Hepatic stellate cell (primary cell): ENCODE measurements around the gene SLC22A5.

ENCODE experiments used
- DNase-seq: peaks from one replicate; pipeline ENCODE4 v3.0.0; 2011; ENCODE audit warnings: low spot score

Gene SLC22A5

GRCh38 chr5:132368186-132368585 is 1.3 kb upstream of the SLC22A5 start:
- DNase-seq: no peak

- no peak for DNase-seq
These were observed 470 bp upstream of the SLC22A5 start for GRCh38 chr5:132369007-132369473.

GRCh38 chr5:132370181-132370970 is 866 bp downstream of the SLC22A5 start:
- DNase-seq: no peak

- no peak for DNase-seq
These were observed 1.6 kb downstream of the SLC22A5 start for GRCh38 chr5:132370971-132371602.

- no peak for DNase-seq
These were observed 2.1 kb downstream of the SLC22A5 start for GRCh38 chr5:132371603-132371994.

GRCh38 chr5:132372127-132372526 is 2.6 kb downstream of the SLC22A5 start:
- DNase-seq: no peak

- DNase-seq: no peak
These were observed 3.0 kb downstream of the SLC22A5 start for GRCh38 chr5:132372542-132372941.

- DNase-seq: no peak
These were observed 6.4 kb downstream of the SLC22A5 start for GRCh38 chr5:132375957-132376356.

GRCh38 chr5:132376694-132377641 is 7.5 kb downstream of the SLC22A5 start:
- DNase-seq: no peak

GRCh38 chr5:132377738-132378137 is 8.2 kb downstream of the SLC22A5 start:
- DNase-seq: no peak

- DNase-seq: no peak
These were observed 9.1 kb downstream of the SLC22A5 start for GRCh38 chr5:132378580-132378979.

GRCh38 chr5:132380047-132380446 is 10.5 kb downstream of the SLC22A5 start:
- DNase-seq: no peak

- no peak for DNase-seq
These were observed 11.2 kb downstream of the SLC22A5 start for GRCh38 chr5:132380741-132381140.

- DNase-seq: no peak
These were observed 12.1 kb downstream of the SLC22A5 start for GRCh38 chr5:132381614-132382013.

- no peak for DNase-seq
These were observed 13.8 kb downstream of the SLC22A5 start for GRCh38 chr5:132383261-132383660.

- DNase-seq: no peak
These were observed 14.5 kb downstream of the SLC22A5 start for GRCh38 chr5:132383984-132384383.

- no peak for DNase-seq
These were observed 15.1 kb downstream of the SLC22A5 start for GRCh38 chr5:132384506-132385050.

- peak; percentile 78 for DNase-seq
These were observed 16.0 kb downstream of the SLC22A5 start for GRCh38 chr5:132385326-132386105.

- DNase-seq: peak; percentile 77
These were observed 17.3 kb downstream of the SLC22A5 start for GRCh38 chr5:132386644-132387286.

- peak; percentile 95 for DNase-seq
These were observed 18.2 kb downstream of the SLC22A5 start for GRCh38 chr5:132387640-132388117.
